Esophagus muscularis mucosa (tissue), 3 donors: ENCODE results near the gene HPCA.

ENCODE experiments used
- POLR2AphosphoS5 ChIP-seq, 2 donors: sonication (generic); formaldehyde crosslinking; IDR thresholded peaks; one replicate each; pipeline ENCODE4 v1.6.1; 2017; ENCODE audit warnings: antibody characterized with exemption in 2 of 2
- TF ChIP-seq, protein P1 (sequence below), 3 experiments: fragments of 200-600 bp in 2 of 3; fragments of 450-650 bp in 1 of 3; sonication (generic) in 2 of 3; IDR thresholded peaks; one replicate each; pipeline ENCODE4 v1.5.1; 2017 to 2019; ENCODE audit warnings: antibody characterized with exemption in 3 of 3, mild to moderate bottlenecking in 2 of 3, moderate library complexity in 1 of 3

DNA sequence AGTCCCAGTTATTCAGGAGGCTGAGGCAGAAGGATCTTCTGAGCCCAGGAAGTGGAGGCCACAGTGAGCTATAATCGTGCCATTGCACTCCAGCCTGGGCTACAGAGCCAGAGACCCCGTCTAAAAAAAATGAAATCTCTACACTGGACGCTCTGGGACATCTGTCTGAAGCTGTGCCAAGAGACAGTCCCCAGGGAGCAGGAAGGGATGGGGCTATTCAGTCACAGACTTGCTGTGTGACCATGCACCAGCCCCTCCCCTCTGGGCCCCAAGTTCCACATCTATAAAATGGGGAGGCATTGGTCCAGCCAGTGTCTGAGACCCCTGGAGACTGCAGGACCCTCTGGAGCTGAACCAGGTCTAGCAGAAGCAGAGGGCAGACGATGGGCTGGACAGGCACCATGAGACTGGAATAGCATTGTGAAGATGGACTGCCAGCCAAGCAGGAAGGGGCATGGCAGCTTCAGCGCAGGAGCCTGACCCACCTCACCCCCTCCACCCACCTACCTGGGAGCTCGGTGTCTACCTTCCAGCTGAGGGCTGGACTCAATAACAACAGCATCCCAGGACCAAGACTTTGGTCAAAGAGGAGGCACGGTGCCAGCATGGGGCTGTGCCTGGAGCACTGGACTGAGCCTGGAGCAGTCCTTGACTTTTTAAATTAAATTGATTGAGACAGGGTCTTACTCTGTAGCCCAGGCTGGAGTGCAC is 13.4 kb downstream of the HPCA start:
- TF ChIP-seq, protein P1, sequence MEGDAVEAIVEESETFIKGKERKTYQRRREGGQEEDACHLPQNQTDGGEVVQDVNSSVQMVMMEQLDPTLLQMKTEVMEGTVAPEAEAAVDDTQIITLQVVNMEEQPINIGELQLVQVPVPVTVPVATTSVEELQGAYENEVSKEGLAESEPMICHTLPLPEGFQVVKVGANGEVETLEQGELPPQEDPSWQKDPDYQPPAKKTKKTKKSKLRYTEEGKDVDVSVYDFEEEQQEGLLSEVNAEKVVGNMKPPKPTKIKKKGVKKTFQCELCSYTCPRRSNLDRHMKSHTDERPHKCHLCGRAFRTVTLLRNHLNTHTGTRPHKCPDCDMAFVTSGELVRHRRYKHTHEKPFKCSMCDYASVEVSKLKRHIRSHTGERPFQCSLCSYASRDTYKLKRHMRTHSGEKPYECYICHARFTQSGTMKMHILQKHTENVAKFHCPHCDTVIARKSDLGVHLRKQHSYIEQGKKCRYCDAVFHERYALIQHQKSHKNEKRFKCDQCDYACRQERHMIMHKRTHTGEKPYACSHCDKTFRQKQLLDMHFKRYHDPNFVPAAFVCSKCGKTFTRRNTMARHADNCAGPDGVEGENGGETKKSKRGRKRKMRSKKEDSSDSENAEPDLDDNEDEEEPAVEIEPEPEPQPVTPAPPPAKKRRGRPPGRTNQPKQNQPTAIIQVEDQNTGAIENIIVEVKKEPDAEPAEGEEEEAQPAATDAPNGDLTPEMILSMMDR (IDR thresholded peaks at IDR 0.05): no peak
- no peak for TF ChIP-seq POLR2AphosphoS5 (IDR thresholded peaks at IDR 0.05)
